ENCODE results near the gene SLPI.

Gene SLPI

GRCh38 chr20:45269754-45270270 lies 15.4 kb upstream of the SLPI start:
- no peak for TF ChIP-seq CTCF (IDR thresholded peaks at IDR 0.05; ENCODE audit: extremely low read depth, missing control alignments)

GRCh38 chr20:45269056-45269455 lies 14.7 kb upstream of the SLPI start:
- no peak for DNase-seq (ENCODE audit: low spot score)

More at GRCh38 chr20:45269754-45270270, 15.4 kb upstream of the SLPI start:
- no peak for DNase-seq (ENCODE audit: low spot score)

GRCh38 chr20:45268531-45268930 lies 14.2 kb upstream of the SLPI start:
- no peak for TF ChIP-seq CTCF (IDR thresholded peaks at IDR 0.05; ENCODE audit: extremely low read depth, missing control alignments)
- no peak for DNase-seq (ENCODE audit: low spot score)

More at GRCh38 chr20:45269056-45269455, 14.7 kb upstream of the SLPI start:
- no peak for TF ChIP-seq CTCF (IDR thresholded peaks at IDR 0.05; ENCODE audit: extremely low read depth, missing control alignments)

GRCh38 chr20:45266977-45267376 lies 12.6 kb upstream of the SLPI start:
- DNase-seq (ENCODE audit: low spot score), result no peak
- no peak for TF ChIP-seq CTCF (IDR thresholded peaks at IDR 0.05; ENCODE audit: extremely low read depth, missing control alignments)

GRCh38 chr20:45263556-45264266 lies 9.3 kb upstream of the SLPI start:
- TF ChIP-seq CTCF (IDR thresholded peaks at IDR 0.05; ENCODE audit: extremely low read depth, missing control alignments), result no peak
- no peak for DNase-seq (ENCODE audit: low spot score)

GRCh38 chr20:45258664-45259063 lies 4.3 kb upstream of the SLPI start:
- no peak for TF ChIP-seq CTCF (IDR thresholded peaks at IDR 0.05; ENCODE audit: extremely low read depth, missing control alignments)
- DNase-seq (ENCODE audit: low spot score), result no peak

- no peak for DNase-seq (ENCODE audit: low spot score)
- no peak for TF ChIP-seq CTCF (IDR thresholded peaks at IDR 0.05; ENCODE audit: extremely low read depth, missing control alignments)
Measured at GRCh38 chr20:45258259-45258658, 3.9 kb upstream of the SLPI start.
